Epidermal melanocyte (primary cell): ENCODE measurements around the gene MAOA.

Experiments used
- DNase-seq: peaks from one replicate; pipeline ENCODE4 v3.0.0; 2011; ENCODE audit warnings: low spot score; ENCODE audit not compliant: insufficient read length

The MAOA gene

GRCh38 chrX:43756076-43756475 is 100.0 kb downstream of the MAOA start:
- no peak for DNase-seq

DNA sequence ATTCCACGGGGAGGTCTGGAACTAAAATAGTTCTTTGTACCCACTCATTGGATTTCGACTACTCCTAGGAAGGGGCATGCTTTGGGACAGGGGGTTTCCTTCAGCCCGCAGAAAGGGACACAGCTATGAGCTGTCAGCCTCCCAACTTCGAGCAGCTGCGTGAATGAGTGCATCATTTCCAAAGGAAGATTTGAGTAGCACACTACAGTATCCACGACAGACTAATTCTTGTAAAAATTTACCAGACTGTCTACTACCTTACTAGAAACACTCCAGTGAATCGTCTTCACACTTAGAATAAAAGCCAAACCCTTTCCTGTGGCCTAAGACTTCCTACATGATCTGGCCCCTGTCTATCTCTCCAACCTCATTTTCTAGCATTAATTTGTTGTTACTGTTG is 101.9 kb downstream of the MAOA start:
- DNase-seq, result no peak

GRCh38 chrX:43785930-43786591 is 130.0 kb downstream of the MAOA start:
- DNase-seq, result no peak
